Keratinocyte (primary cell): ENCODE results near the gene GRB10. TPM values are rescaled to one million over a fixed set of nuclear protein-coding genes. Genes with fewer than 3 reads are reported as not detected.

Experiments used
- DNase-seq: peaks from one replicate; pipeline ENCODE4 v3.0.0-alpha.2; 2011; ENCODE audit warnings: low read depth, missing footprints, low spot score
- FAIRE-seq: peaks from 2 replicates; lab custom pipeline; 2011; peaks lifted over from hg19 to GRCh38; lab: Jason Lieb, UNC
- H2AFZ ChIP-seq: 2 replicates; pipeline ENCODE4 v1.6.0; 2012; ENCODE audit warnings: low read length, control low read depth, inconsistent platforms; ENCODE audit not compliant: control insufficient read depth
- H3K27ac ChIP-seq: 2 replicates; pipeline ENCODE4 v1.5.1; 2011; ENCODE audit warnings: low read length; ENCODE audit not compliant: control insufficient read depth, insufficient read depth
- H3K27me3 ChIP-seq: 3 replicates; pipeline ENCODE4 v1.6.0; 2011; ENCODE audit warnings: low read length; ENCODE audit not compliant: control insufficient read depth, insufficient read depth; ENCODE audit errors: extremely low read depth
- H3K36me3 ChIP-seq, 2 experiments: 2 replicates in 1 of 2; 3 replicates in 1 of 2; pipeline ENCODE4 v1.5.1; 2011; ENCODE audit warnings: low read length in 2 of 2, mild to moderate bottlenecking in 1 of 2; ENCODE audit not compliant: control insufficient read depth in 2 of 2, insufficient read depth in 2 of 2; ENCODE audit errors: extremely low read depth in 1 of 2
- H3K4me1 ChIP-seq: 3 replicates; pipeline ENCODE4 v1.5.1; 2011; ENCODE audit warnings: low read length; ENCODE audit not compliant: control insufficient read depth, insufficient read depth; ENCODE audit errors: extremely low read depth
- H3K4me2 ChIP-seq: 3 replicates; pipeline ENCODE4 v1.6.0; 2011; ENCODE audit warnings: low read depth, low read length; ENCODE audit not compliant: control insufficient read depth, insufficient read depth; ENCODE audit errors: extremely low read depth
- H3K4me3 ChIP-seq, 3 experiments: fragments of 200-600 bp in 1 of 3; sonication (generic) in 1 of 3; 2 replicates in 2 of 3; 3 replicates in 1 of 3; pipeline ENCODE4 v1.5.1; 2011 to 2016; ENCODE audit warnings: low read length in 3 of 3, mild to moderate bottlenecking in 3 of 3, control low read depth in 2 of 3, inconsistent platforms in 1 of 3, low read depth in 1 of 3, mixed read lengths in 1 of 3, mixed run types in 1 of 3, moderate library complexity in 1 of 3; ENCODE audit not compliant: control insufficient read depth in 2 of 3, insufficient read depth in 2 of 3; ENCODE audit errors: extremely low read depth in 1 of 3
- H3K79me2 ChIP-seq: 2 replicates; pipeline ENCODE4 v1.6.0; 2012; ENCODE audit warnings: low read length; ENCODE audit not compliant: control insufficient read depth, insufficient read depth
- H3K9ac ChIP-seq: 3 replicates; pipeline ENCODE4 v1.6.0; 2011; ENCODE audit warnings: low read length; ENCODE audit not compliant: control insufficient read depth, insufficient read depth; ENCODE audit errors: extremely low read depth
- H3K9me1 ChIP-seq: 3 replicates; pipeline ENCODE4 v1.6.0; 2011; ENCODE audit warnings: low read length; ENCODE audit not compliant: control insufficient read depth, insufficient read depth; ENCODE audit errors: extremely low read depth
- H3K9me3 ChIP-seq: 2 replicates; pipeline ENCODE4 v1.5.1; 2012; ENCODE audit warnings: low read depth, low read length; ENCODE audit not compliant: control insufficient read depth
- H4K20me1 ChIP-seq: 3 replicates; pipeline ENCODE4 v1.6.0; 2011; ENCODE audit warnings: low read length; ENCODE audit not compliant: control insufficient read depth, insufficient read depth; ENCODE audit errors: extremely low read depth
- EZH2 ChIP-seq: IDR thresholded peaks from one replicate; pipeline ENCODE4 v1.6.1; 2012; ENCODE audit warnings: inconsistent platforms, mild to moderate bottlenecking, low read length, moderate library complexity
- dilution Hi-C: fragments of 300-500 bp; cut with MboI; formaldehyde crosslinking; loops from one replicate; pipeline ENCODE4 v1.7.0; 2020; ENCODE audit warnings: low sequenced_read_pairs; ENCODE audit not compliant: extremely low pct_ligation_motif_present
- polyA plus RNA-seq, 5 experiments: library from polyadenylated mRNA; depleted of rRNA in 3 of 5; stranded (reverse) in 3 of 5; stranded (forward) in 1 of 5; unstranded in 1 of 5; fragments of >200 nt; gene quantifications; 1 replicate in 1 of 5; 2 replicates in 3 of 5; 3 replicates in 1 of 5; pipeline versions ENCODE4 v1.2.1 to v1.2.3, GENCODE V29; 2011 to 2012; ENCODE audit warnings: missing spikeins in 2 of 5, low read depth in 1 of 5, low replicate concordance in 1 of 5
- TF ChIP-seq, protein P1 (sequence below), 3 experiments: IDR thresholded peaks in 1 of 3; conservative IDR thresholded peaks in 1 of 3; optimal IDR thresholded peaks in 1 of 3; 2 replicates in 2 of 3; 3 replicates in 1 of 3; pipeline versions ENCODE3 to v1.5.1; 2011; ENCODE audit warnings: low read length in 3 of 3, mild to moderate bottlenecking in 3 of 3, moderate library complexity in 2 of 3, control low read depth in 1 of 3, inconsistent platforms in 1 of 3; ENCODE audit not compliant: insufficient read depth in 2 of 3; ENCODE audit errors: extremely low read depth in 1 of 3

Gene GRB10
- polyA plus RNA-seq, 1 donor (not counting 4 experiments of a cell fraction or from before 2014, with no cell fraction given), result 4.4 TPM

DNA sequence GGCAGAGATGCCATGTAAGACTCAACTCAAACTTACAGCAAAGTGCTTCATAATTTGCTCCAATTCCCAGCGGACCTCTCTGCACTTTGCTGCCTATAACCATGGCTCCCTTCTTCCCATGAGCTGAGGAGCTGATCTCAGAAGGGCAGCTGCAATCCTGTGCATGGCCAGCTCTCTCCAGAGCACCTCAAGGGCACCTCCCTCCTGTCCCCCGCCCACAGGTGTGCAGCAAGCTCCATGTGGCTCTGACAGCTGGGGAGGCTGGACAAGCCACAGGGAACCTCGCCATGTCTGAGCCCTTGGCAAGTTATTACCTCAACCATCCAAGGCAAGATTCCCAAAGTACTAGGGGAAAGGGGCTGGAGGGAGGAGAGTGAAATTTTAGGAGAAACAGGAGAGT, 156.4 kb downstream of the GRB10 start:
- DNase-seq (no peak), FAIRE-seq (no peak)
- no peaks in the 10 kb centered on the region for H3K79me2 ChIP-seq
- no peaks in the 10 kb centered on the region for H3K4me1 ChIP-seq
- H3K4me3 ChIP-seq, result no peak overlapping the region
- no peak overlapping the region for H3K9ac ChIP-seq
- H3K27ac ChIP-seq, result no peak overlapping the region
- TF ChIP-seq EZH2, result no peak
- H3K36me3 ChIP-seq, result no peaks in the 10 kb centered on the region
- H2AFZ ChIP-seq, result no peak overlapping the region
- dilution Hi-C loops, result no loop called here
- H3K27me3 ChIP-seq, result no peaks in the 10 kb centered on the region
- no peak overlapping the region for H3K4me2 ChIP-seq
- no peaks in the 10 kb centered on the region for H3K9me3 ChIP-seq
- H4K20me1 ChIP-seq, result no peaks in the 10 kb centered on the region
- H3K9me1 ChIP-seq, result peaks cover 2% of the 10 kb centered on the region

DNA sequence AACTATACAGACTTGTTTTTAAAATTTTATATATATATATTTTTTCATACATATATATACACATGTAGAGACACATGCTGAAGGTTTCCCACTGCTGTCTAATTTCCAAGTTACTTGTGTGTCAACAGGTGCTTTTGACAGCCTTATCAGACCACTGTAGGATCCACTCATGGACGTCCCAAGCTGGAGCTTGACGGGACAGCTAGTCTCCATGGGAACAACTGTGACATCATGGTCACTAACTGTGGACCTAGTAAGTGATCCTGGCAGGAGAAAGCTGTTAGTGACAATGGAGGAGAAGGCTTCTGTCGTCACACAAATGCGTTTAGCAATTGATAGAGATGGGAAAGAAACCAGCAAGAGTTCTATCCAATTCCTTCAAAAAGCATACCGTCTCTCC, 157.3 kb downstream of the GRB10 start:
- H3K27me3 ChIP-seq, result no peaks in the 10 kb centered on the region
- FAIRE-seq, result no peak

More for the DNA sequence above, 157.3 kb downstream of the GRB10 start:
- Histone ChIP-seq H2AFZ (no peak overlapping the region), H3K9me1 (peaks cover 2% of the 10 kb centered on the region), H3K36me3 (no peaks in the 10 kb centered on the region), H3K4me1 (no peaks in the 10 kb centered on the region), H3K27ac (no peak overlapping the region), H4K20me1 (no peaks in the 10 kb centered on the region), H3K9ac (no peak overlapping the region), H3K4me2 (no peak overlapping the region), H3K9me3 (no peaks in the 10 kb centered on the region), H3K4me3 (no peak overlapping the region), H3K79me2 (no peaks in the 10 kb centered on the region)
- dilution Hi-C loops, result no loop called here
- no peak for TF ChIP-seq EZH2
- TF ChIP-seq, protein P1, sequence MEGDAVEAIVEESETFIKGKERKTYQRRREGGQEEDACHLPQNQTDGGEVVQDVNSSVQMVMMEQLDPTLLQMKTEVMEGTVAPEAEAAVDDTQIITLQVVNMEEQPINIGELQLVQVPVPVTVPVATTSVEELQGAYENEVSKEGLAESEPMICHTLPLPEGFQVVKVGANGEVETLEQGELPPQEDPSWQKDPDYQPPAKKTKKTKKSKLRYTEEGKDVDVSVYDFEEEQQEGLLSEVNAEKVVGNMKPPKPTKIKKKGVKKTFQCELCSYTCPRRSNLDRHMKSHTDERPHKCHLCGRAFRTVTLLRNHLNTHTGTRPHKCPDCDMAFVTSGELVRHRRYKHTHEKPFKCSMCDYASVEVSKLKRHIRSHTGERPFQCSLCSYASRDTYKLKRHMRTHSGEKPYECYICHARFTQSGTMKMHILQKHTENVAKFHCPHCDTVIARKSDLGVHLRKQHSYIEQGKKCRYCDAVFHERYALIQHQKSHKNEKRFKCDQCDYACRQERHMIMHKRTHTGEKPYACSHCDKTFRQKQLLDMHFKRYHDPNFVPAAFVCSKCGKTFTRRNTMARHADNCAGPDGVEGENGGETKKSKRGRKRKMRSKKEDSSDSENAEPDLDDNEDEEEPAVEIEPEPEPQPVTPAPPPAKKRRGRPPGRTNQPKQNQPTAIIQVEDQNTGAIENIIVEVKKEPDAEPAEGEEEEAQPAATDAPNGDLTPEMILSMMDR (optimal IDR thresholded peaks at IDR 0.05 in 1 of 3, IDR thresholded peaks at IDR 0.05 in 1 of 3, conservative IDR thresholded peaks at IDR 0.05 in 1 of 3; ENCODE audit: extremely low read depth in 1 of 3, insufficient read depth in 2 of 3, low read length in 3 of 3), result no peak
- no peak for DNase-seq
